SK-N-SH treated with all-trans-retinoic acid at 6 μM for 48 hours (cell line): ENCODE data around the gene DLL1.

Source experiments
- CSDC2 ChIP-seq: fragments of 250-450 bp; sonication (Bioruptor Pico); IDR thresholded peaks from 2 replicates; pipeline ENCODE4 v1.5.0; 2020; ENCODE audit warnings: mild to moderate bottlenecking, moderate library complexity
- POU6F1 ChIP-seq: fragments of 250-450 bp; sonication (Bioruptor Pico); IDR thresholded peaks from 2 replicates; pipeline ENCODE4 v1.8.0; 2021; ENCODE audit warnings: low read depth, mild to moderate bottlenecking, moderate library complexity, borderline replicate concordance
- PPARA ChIP-seq: fragments of 250-450 bp; sonication (Bioruptor Pico); IDR thresholded peaks from 2 replicates; pipeline ENCODE4 v1.5.0; 2020; ENCODE audit warnings: mild to moderate bottlenecking, borderline replicate concordance
- ZC3H10 ChIP-seq: fragments of 250-450 bp; sonication (Bioruptor Pico); IDR thresholded peaks from 2 replicates; pipeline ENCODE4 v1.5.1; 2021; ENCODE audit warnings: mild to moderate bottlenecking, moderate library complexity
- ZFP3 ChIP-seq: fragments of 250-450 bp; sonication (Bioruptor Pico); IDR thresholded peaks from 2 replicates; pipeline ENCODE4 v1.5.0; 2020; ENCODE audit warnings: mild to moderate bottlenecking, moderate library complexity
- ZFP30 ChIP-seq: fragments of 450-650 bp; formaldehyde crosslinking; IDR thresholded peaks from 2 replicates; pipeline ENCODE4 v1.5.0; 2022; ENCODE audit warnings: mild to moderate bottlenecking, moderate library complexity
- ZNF565 ChIP-seq: fragments of 450-650 bp; formaldehyde crosslinking; conservative IDR thresholded peaks from 2 replicates; pipeline ENCODE4 v1.5.0; 2020; ENCODE audit warnings: low read depth, mild to moderate bottlenecking, moderate library complexity
- TF ChIP-seq, protein P1 (sequence below): fragments of 250-450 bp; sonication (Bioruptor Pico); IDR thresholded peaks from 2 replicates; pipeline ENCODE4 v1.5.0; 2020; ENCODE audit warnings: mild to moderate bottlenecking, moderate library complexity

GRCh38 chr6:170243791-170244291, 47.0 kb downstream of the DLL1 start:
- no peak for TF ChIP-seq ZNF565
- TF ChIP-seq, protein P1, sequence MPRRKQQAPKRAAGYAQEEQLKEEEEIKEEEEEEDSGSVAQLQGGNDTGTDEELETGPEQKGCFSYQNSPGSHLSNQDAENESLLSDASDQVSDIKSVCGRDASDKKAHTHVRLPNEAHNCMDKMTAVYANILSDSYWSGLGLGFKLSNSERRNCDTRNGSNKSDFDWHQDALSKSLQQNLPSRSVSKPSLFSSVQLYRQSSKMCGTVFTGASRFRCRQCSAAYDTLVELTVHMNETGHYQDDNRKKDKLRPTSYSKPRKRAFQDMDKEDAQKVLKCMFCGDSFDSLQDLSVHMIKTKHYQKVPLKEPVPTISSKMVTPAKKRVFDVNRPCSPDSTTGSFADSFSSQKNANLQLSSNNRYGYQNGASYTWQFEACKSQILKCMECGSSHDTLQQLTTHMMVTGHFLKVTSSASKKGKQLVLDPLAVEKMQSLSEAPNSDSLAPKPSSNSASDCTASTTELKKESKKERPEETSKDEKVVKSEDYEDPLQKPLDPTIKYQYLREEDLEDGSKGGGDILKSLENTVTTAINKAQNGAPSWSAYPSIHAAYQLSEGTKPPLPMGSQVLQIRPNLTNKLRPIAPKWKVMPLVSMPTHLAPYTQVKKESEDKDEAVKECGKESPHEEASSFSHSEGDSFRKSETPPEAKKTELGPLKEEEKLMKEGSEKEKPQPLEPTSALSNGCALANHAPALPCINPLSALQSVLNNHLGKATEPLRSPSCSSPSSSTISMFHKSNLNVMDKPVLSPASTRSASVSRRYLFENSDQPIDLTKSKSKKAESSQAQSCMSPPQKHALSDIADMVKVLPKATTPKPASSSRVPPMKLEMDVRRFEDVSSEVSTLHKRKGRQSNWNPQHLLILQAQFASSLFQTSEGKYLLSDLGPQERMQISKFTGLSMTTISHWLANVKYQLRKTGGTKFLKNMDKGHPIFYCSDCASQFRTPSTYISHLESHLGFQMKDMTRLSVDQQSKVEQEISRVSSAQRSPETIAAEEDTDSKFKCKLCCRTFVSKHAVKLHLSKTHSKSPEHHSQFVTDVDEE (CRISPR knock-in tag), result no peak
- no peak for TF ChIP-seq ZC3H10
- TF ChIP-seq ZFP30 (CRISPR knock-in tag), result no peak
- no peak for TF ChIP-seq ZFP3 (CRISPR knock-in tag)
- no peak for TF ChIP-seq PPARA
- TF ChIP-seq CSDC2 (CRISPR knock-in tag), result no peak
- TF ChIP-seq POU6F1 (CRISPR knock-in tag), result no peak
